ENCODE data around the gene TPRN. TPM values are rescaled to one million over a fixed set of nuclear protein-coding genes. Genes with fewer than 3 reads are reported as not detected.

Gene TPRN
- total RNA-seq, 1 experiment from 2014 or later = 24.9 TPM

DNA sequence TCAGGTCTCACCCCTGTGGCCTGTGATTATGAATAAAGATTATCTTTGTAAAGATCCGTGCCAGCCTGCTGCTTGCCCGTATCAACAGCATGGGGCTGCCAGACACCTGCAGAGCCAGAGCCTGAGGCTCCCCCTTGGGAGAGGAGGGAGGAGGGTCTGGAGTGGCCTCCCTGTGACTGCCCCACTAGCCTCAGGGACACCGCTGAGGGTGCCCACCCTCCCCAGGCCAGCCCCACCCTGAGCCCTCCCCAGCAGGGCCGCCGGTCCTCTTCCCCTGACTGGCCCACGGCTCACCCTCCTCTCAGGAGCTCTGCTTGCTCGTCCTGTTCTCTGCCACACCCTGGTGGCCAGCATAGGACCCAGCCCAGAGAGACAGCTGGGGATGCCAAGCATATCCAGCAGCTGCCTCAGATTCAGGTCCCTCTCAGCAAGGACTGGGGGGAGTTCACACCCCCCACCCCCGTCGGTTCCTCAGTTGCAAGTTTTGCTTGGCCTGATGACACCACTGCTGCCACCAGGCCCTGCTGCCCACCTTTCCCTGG lies 10.2 kb downstream of the TPRN start:
- no peaks in the 10 kb centered on the region for H3K9me2 ChIP-seq (ENCODE audit: insufficient read depth)
- H3K9ac ChIP-seq (ENCODE audit: low read length) = peak overlapping the region; percentile 94
- no TSS peak for BruUV-seq (replicated peaks)
- H2AFZ ChIP-seq (ENCODE audit: low read depth, low read length, poor library complexity, severe bottlenecking) = no peak overlapping the region
- no peak for DNase-seq (ENCODE audit: low read depth, low spot score)
- H3K27ac ChIP-seq (ENCODE audit: low read depth, low read length) = peak overlapping the region; percentile 99; the same call in 1 of the 2 replicates
- ChIA-PET CTCF (interaction anchor here (0.7 to 1.3 kb wide), 3 partner anchors 70 to 155 kb away, joined by 3 to 4 read pairs (median 3); partner anchors contain the start of gene MAN1B1), POLR2A (interaction anchor here (0.7 to 3.5 kb wide), 2 partner anchors 8 to 64 kb away, joined by 3 to 20 read pairs; no protein-coding TSS in a partner anchor), RAD21 (ENCODE audit: low non-redundant PET in 1 of 2, low total read pairs in 2 of 2, uncharacterized antibody in 2 of 2, unreplicated experiment in 2 of 2) (interaction anchor here in 1 of 2 experiments (0.6 kb wide), 1 partner anchor 33 kb away, joined by 5 read pairs; no protein-coding TSS in a partner anchor)
- TF ChIP-seq POLR2AphosphoS5 (IDR thresholded peaks at IDR 0.05; ENCODE audit: low read depth, low read length) = 0 out of 2 replicates have a peak, but pooled peaks have one; percentile 22
- TF ChIP-seq, protein P1, sequence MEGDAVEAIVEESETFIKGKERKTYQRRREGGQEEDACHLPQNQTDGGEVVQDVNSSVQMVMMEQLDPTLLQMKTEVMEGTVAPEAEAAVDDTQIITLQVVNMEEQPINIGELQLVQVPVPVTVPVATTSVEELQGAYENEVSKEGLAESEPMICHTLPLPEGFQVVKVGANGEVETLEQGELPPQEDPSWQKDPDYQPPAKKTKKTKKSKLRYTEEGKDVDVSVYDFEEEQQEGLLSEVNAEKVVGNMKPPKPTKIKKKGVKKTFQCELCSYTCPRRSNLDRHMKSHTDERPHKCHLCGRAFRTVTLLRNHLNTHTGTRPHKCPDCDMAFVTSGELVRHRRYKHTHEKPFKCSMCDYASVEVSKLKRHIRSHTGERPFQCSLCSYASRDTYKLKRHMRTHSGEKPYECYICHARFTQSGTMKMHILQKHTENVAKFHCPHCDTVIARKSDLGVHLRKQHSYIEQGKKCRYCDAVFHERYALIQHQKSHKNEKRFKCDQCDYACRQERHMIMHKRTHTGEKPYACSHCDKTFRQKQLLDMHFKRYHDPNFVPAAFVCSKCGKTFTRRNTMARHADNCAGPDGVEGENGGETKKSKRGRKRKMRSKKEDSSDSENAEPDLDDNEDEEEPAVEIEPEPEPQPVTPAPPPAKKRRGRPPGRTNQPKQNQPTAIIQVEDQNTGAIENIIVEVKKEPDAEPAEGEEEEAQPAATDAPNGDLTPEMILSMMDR (IDR thresholded peaks at IDR 0.05 in 2 of 3, conservative IDR thresholded peaks at IDR 0.05 in 1 of 3; ENCODE audit: borderline replicate concordance in 1 of 3, insufficient read depth in 1 of 3, low read depth in 2 of 3, low read length in 2 of 3) = peak in 2 of 3 experiments; percentile 30 to 40; a peak in 3 of 6 replicates
- TF ChIP-seq, protein P2, sequence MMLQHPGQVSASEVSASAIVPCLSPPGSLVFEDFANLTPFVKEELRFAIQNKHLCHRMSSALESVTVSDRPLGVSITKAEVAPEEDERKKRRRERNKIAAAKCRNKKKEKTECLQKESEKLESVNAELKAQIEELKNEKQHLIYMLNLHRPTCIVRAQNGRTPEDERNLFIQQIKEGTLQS (IDR thresholded peaks at IDR 0.05) = no peak
- H3K4me2 ChIP-seq (ENCODE audit: low read length) = peak overlapping the region; percentile 98
- H3K4me1 ChIP-seq (ENCODE audit: control insufficient read depth in 1 of 2, insufficient read depth in 2 of 2, low read length in 2 of 2) = peaks cover 25 to 45% of the 10 kb centered on the region in 2 experiments
- intact Hi-C loops (cut with micrococcal nuclease) = no loop called here
- H3K36me3 ChIP-seq (ENCODE audit: control insufficient read depth in 1 of 2, insufficient read depth in 2 of 2, low read length in 2 of 2) = peaks cover 0 to 23% of the 10 kb centered on the region in 2 experiments; a peak in 1 of 4 replicates
- no peaks in the 10 kb centered on the region for H4K20me1 ChIP-seq (ENCODE audit: insufficient read depth)
- ATAC-seq = no peak
- peaks cover 57% of the 10 kb centered on the region for H3K79me2 ChIP-seq (ENCODE audit: insufficient read depth, low read length)
- H3K9me3 ChIP-seq (ENCODE audit: control insufficient read depth in 1 of 2, insufficient read depth in 1 of 2, low read depth in 1 of 2, low read length in 2 of 2) = no peaks in the 10 kb centered on the region
- no peaks in the 10 kb centered on the region for H3K27me3 ChIP-seq (ENCODE audit: insufficient read depth, low read length)
- H3K4me3 ChIP-seq (replicated peaks in 1 of 2; ENCODE audit: low read depth in 1 of 2, low read length in 2 of 2) = peak overlapping the region in 1 of 2 experiments; percentile 100; a peak in 2 of 4 replicates
